GM23338 (cell line): Measurements from ENCODE around the gene POLQ. TPM values are rescaled to one million over a fixed set of nuclear protein-coding genes. Genes with fewer than 3 reads are reported as not detected.

Experiments
- ATAC-seq: fragments of 200-7000 bp; cut with Tn5 transposase; 3 replicates; pipeline ENCODE4 v1.9.1; 2020
- DNase-seq: peaks from one replicate; pipeline ENCODE4 v3.0.0-alpha.2; 2015; ENCODE audit warnings: low spot score
- H2AFZ ChIP-seq: fragments of 200-600 bp; sonication (generic); 2 replicates; pipeline ENCODE4 v1.8.0; 2016; ENCODE audit warnings: antibody characterized with exemption, mild to moderate bottlenecking, moderate library complexity
- H3F3A ChIP-seq: fragments of 200-600 bp; sonication (generic); replicated peaks from 2 replicates; pipeline ENCODE4 v1.8.0; 2017; ENCODE audit warnings: antibody characterized with exemption, mixed run types, low read depth
- H3K27ac ChIP-seq: fragments of 200-600 bp; sonication (generic); 2 replicates; pipeline ENCODE4 v1.6.1; 2016; ENCODE audit warnings: low read depth
- H3K27me3 ChIP-seq: fragments of 200-600 bp; sonication (generic); 2 replicates; pipeline ENCODE4 v1.8.0; 2016; ENCODE audit warnings: mild to moderate bottlenecking, mixed run types, moderate library complexity; ENCODE audit not compliant: insufficient read depth
- H3K36me3 ChIP-seq: fragments of 200-600 bp; sonication (generic); 2 replicates; pipeline ENCODE4 v1.8.0; 2016; ENCODE audit warnings: mild to moderate bottlenecking; ENCODE audit not compliant: insufficient read depth
- H3K4me1 ChIP-seq: fragments of 200-600 bp; sonication (generic); 2 replicates; pipeline ENCODE4 v1.8.0; 2016; ENCODE audit warnings: mild to moderate bottlenecking, moderate library complexity; ENCODE audit not compliant: insufficient read depth
- H3K4me2 ChIP-seq: fragments of 200-600 bp; sonication (generic); 2 replicates; pipeline ENCODE4 v1.7.1; 2017; ENCODE audit warnings: mixed run types
- H3K4me3 ChIP-seq: fragments of 200-600 bp; sonication (generic); 2 replicates; pipeline ENCODE4 v1.6.1; 2016; ENCODE audit warnings: mixed run types
- H3K79me2 ChIP-seq: fragments of 200-600 bp; sonication (generic); replicated peaks from 2 replicates; pipeline ENCODE4 v1.8.0; 2017; ENCODE audit warnings: mild to moderate bottlenecking; ENCODE audit not compliant: insufficient read depth
- H3K9me2 ChIP-seq: fragments of 200-600 bp; sonication (generic); 2 replicates; pipeline ENCODE4 v1.8.0; 2017; ENCODE audit not compliant: insufficient read depth
- H4K20me1 ChIP-seq: fragments of 200-600 bp; sonication (generic); replicated peaks from 2 replicates; pipeline ENCODE4 v1.8.0; 2017; ENCODE audit warnings: mild to moderate bottlenecking; ENCODE audit not compliant: insufficient read depth
- H3K27ac Mint-ChIP-seq: 2 replicates; pipeline ENCODE4 v1.8.0; 2020; ENCODE audit warnings: inconsistent platforms, mild to moderate bottlenecking, moderate library complexity, mixed read lengths
- H3K27me3 Mint-ChIP-seq: 3 replicates; pipeline ENCODE4 v1.8.0; 2022; ENCODE audit warnings: low read depth, mild to moderate bottlenecking, moderate library complexity, mixed read lengths, inconsistent platforms; ENCODE audit not compliant: insufficient read depth, poor library complexity
- H3K36me3 Mint-ChIP-seq: 3 replicates; pipeline ENCODE4 v1.8.0; 2021; ENCODE audit warnings: low read depth, mild to moderate bottlenecking, inconsistent platforms, moderate library complexity, mixed read lengths
- H3K4me1 Mint-ChIP-seq: 3 replicates; pipeline ENCODE4 v1.8.0; 2020; ENCODE audit warnings: mild to moderate bottlenecking, inconsistent platforms, mixed read lengths
- H3K4me3 Mint-ChIP-seq: 3 replicates; pipeline ENCODE4 v1.8.0; 2021; ENCODE audit warnings: moderate library complexity, mild to moderate bottlenecking, inconsistent platforms, mixed read lengths
- H3K9me3 Mint-ChIP-seq: 3 replicates; pipeline ENCODE4 v1.8.0; 2020; ENCODE audit warnings: moderate library complexity, mild to moderate bottlenecking, inconsistent platforms, mixed read lengths
- CREB1 ChIP-seq: fragments of 250-450 bp; sonication (Bioruptor Pico); IDR thresholded peaks from 2 replicates; pipeline ENCODE4 v1.5.0; 2020; ENCODE audit warnings: low read depth, mild to moderate bottlenecking, moderate library complexity
- EZH2phosphoT487 ChIP-seq: fragments of 200-600 bp; sonication (generic); IDR thresholded peaks from one replicate; pipeline ENCODE4 v1.8.1; 2018; ENCODE audit warnings: antibody characterized with exemption; ENCODE audit not compliant: unreplicated experiment
- JUNB ChIP-seq: IDR thresholded peaks from one replicate; pipeline ENCODE4 v1.6.1; 2016; ENCODE audit warnings: antibody characterized with exemption; ENCODE audit not compliant: unreplicated experiment
- NANOG ChIP-seq: IDR thresholded peaks from 2 replicates; pipeline ENCODE4 v1.6.1; 2016; ENCODE audit warnings: antibody characterized with exemption, borderline replicate concordance
- POLR2AphosphoS5 ChIP-seq: IDR thresholded peaks from 2 replicates; pipeline ENCODE4 v1.6.1; 2016; ENCODE audit warnings: antibody characterized with exemption, low read depth
- polyA plus RNA-seq: library from polyadenylated mRNA; unstranded; fragments of >200 nt; fragmentation: Nextera tagmentation; extraction: Ambion mirVana; gene quantifications from 2 replicates; pipeline ENCODE4 v1.2.1, GENCODE V29; 2016
- total RNA-seq: library from RNA; depleted of rRNA; stranded (reverse); fragments of >200 nt; shearing (Covaris generic); gene quantifications from 2 replicates; pipeline ENCODE4 v1.2.3, GENCODE V29; 2014
- TF ChIP-seq, protein P1 (sequence below): IDR thresholded peaks from one replicate; pipeline ENCODE4 v1.6.1; 2018; ENCODE audit warnings: antibody characterized with exemption; ENCODE audit not compliant: unreplicated experiment
- TF ChIP-seq, protein P2 (sequence below), 2 experiments: fragments of 200-600 bp in 1 of 2; sonication (generic) in 1 of 2; conservative IDR thresholded peaks; 2 replicates each; pipeline versions ENCODE4 v1.5.1 to v1.6.1; 2016 to 2017; ENCODE audit warnings: antibody characterized with exemption in 2 of 2, low read depth in 2 of 2, mild to moderate bottlenecking in 2 of 2, moderate library complexity in 1 of 2

The POLQ gene
- total and polyA plus RNA-seq, 2 experiments from 2014 or later: 6.9 to 20.6 TPM

DNA sequence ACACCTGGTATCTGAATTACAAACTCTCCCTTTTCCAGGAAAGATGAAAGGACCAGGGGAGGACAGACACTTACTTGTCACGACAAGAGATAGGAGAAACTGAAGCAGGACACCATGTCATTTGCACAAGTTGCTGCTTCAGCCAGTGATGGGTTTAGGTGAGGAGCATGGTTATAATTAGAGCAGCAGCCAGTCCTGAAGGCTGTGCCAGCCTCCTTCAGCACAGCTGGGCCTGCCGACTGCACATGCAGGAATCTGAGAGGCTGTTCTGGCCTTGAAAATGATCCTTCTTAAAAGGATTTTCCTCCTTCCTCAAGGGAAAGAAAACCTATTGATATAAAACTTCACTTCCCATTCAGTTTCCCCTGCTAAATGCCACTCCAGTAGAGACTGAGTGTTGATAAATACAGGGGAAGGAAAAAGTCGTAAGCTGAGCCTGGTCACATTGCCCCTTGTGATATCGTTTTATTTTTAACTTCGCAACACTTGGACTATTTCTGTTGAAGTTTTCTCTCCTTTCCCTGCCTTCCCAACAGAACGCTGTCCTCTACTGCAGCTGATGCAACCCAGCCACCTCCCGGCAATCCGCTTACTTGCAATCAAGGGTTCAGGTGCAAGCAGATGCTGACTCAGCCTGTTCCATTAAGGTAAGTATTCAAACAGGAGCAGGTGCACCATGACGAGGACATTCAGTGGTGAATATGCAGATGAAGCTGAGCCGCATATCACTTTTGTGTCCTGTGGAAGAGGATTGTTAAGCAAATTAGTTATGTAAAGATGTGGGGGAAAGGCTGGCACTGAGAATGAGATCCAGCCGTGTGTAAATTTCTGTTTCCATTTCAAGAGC, 47.3 kb upstream of the POLQ start, which contains the start of gene FBXO40:
Gene FBXO40 (plus strand): TSS at position 524 of the 847 bp plus-strand sequence. CDS start 27,197 bp downstream, outside the sequence.
- Mint-ChIP-seq H3K4me3 (peak within 1 kb of the TSS; percentile 52), H3K27ac (peak within 1 kb of the TSS; percentile 100)

More for the DNA sequence above, 47.3 kb upstream of the POLQ start, which contains the start of gene FBXO40:
- Histone ChIP-seq H3K27ac (peak within 1 kb of the TSS; percentile 95), H3K4me1 (peaks cover 47% of the 10 kb centered on the region), H2AFZ (no peak within 1 kb of the TSS), H3K4me2 (peak within 1 kb of the TSS; percentile 27), H4K20me1 (no peaks in the 10 kb centered on the region), H3K79me2 (no peaks in the 10 kb centered on the region), H3K27me3 (no peaks in the 10 kb centered on the region), H3F3A (0 out of 2 replicates have a peak, but pooled peaks cover 3% of the 10 kb centered on the region), H3K36me3 (no peaks in the 10 kb centered on the region), H3K4me3 (peak within 1 kb of the TSS; percentile 5; the same call in 1 of the 2 replicates), H3K9me2 (no peaks in the 10 kb centered on the region)
- DNase-seq (peak; percentile 99), ATAC-seq (peak; percentile 96)
- Mint-ChIP-seq H3K27me3 (peaks cover 14% of the 10 kb centered on the region), H3K4me1 (peaks cover 61% of the 10 kb centered on the region), H3K9me3 (no peaks in the 10 kb centered on the region), H3K36me3 (peaks cover 6% of the 10 kb centered on the region; the same call in 1 of the 3 replicates)
- TF ChIP-seq EZH2phosphoT487 (no peak), CREB1 (CRISPR knock-in tag) (peak; percentile 78), NANOG (peak; percentile 96), POLR2AphosphoS5 (peak; percentile 56; the same call in 1 of the 2 replicates), JUNB (no peak)
- TF ChIP-seq, protein P1, sequence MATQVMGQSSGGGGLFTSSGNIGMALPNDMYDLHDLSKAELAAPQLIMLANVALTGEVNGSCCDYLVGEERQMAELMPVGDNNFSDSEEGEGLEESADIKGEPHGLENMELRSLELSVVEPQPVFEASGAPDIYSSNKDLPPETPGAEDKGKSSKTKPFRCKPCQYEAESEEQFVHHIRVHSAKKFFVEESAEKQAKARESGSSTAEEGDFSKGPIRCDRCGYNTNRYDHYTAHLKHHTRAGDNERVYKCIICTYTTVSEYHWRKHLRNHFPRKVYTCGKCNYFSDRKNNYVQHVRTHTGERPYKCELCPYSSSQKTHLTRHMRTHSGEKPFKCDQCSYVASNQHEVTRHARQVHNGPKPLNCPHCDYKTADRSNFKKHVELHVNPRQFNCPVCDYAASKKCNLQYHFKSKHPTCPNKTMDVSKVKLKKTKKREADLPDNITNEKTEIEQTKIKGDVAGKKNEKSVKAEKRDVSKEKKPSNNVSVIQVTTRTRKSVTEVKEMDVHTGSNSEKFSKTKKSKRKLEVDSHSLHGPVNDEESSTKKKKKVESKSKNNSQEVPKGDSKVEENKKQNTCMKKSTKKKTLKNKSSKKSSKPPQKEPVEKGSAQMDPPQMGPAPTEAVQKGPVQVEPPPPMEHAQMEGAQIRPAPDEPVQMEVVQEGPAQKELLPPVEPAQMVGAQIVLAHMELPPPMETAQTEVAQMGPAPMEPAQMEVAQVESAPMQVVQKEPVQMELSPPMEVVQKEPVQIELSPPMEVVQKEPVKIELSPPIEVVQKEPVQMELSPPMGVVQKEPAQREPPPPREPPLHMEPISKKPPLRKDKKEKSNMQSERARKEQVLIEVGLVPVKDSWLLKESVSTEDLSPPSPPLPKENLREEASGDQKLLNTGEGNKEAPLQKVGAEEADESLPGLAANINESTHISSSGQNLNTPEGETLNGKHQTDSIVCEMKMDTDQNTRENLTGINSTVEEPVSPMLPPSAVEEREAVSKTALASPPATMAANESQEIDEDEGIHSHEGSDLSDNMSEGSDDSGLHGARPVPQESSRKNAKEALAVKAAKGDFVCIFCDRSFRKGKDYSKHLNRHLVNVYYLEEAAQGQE: no peak
- TF ChIP-seq, protein P2, sequence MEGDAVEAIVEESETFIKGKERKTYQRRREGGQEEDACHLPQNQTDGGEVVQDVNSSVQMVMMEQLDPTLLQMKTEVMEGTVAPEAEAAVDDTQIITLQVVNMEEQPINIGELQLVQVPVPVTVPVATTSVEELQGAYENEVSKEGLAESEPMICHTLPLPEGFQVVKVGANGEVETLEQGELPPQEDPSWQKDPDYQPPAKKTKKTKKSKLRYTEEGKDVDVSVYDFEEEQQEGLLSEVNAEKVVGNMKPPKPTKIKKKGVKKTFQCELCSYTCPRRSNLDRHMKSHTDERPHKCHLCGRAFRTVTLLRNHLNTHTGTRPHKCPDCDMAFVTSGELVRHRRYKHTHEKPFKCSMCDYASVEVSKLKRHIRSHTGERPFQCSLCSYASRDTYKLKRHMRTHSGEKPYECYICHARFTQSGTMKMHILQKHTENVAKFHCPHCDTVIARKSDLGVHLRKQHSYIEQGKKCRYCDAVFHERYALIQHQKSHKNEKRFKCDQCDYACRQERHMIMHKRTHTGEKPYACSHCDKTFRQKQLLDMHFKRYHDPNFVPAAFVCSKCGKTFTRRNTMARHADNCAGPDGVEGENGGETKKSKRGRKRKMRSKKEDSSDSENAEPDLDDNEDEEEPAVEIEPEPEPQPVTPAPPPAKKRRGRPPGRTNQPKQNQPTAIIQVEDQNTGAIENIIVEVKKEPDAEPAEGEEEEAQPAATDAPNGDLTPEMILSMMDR (conservative IDR thresholded peaks at IDR 0.05; ENCODE audit: low read depth in 2 of 2): peak in 1 of 2 experiments; percentile 76; a peak in 2 of 4 replicates
